NK-92 (cell line): Measurements from ENCODE around the gene RNPEPL1.
"Not testable (repeated sequence)": the region's sequence is repeated elsewhere in the genome, so short reads cannot be mapped to it uniquely, and the experiment has no call there.

Experiments used
- DNase-seq: peaks from one replicate; lab custom pipeline; 2025; ENCODE audit not compliant: unreplicated experiment; lab: John Stamatoyannopoulos, UW

RNPEPL1 gene

GRCh38 chr2:240602266-240603050, 34.2 kb downstream of the RNPEPL1 start:
- no peak for DNase-seq

GRCh38 chr2:240603081-240603835, 35.0 kb downstream of the RNPEPL1 start:
- DNase-seq = no peak

GRCh38 chr2:240603846-240604245, 35.6 kb downstream of the RNPEPL1 start:
- no peak for DNase-seq

- no peak for DNase-seq
These were observed 36.1 kb downstream of the RNPEPL1 start for GRCh38 chr2:240604291-240604938.

- DNase-seq = no peak
These were observed 36.8 kb downstream of the RNPEPL1 start for GRCh38 chr2:240604939-240605716.

- no peak for DNase-seq
These were observed 37.8 kb downstream of the RNPEPL1 start for GRCh38 chr2:240605867-240606743.

GRCh38 chr2:240611601-240612210, 43.4 kb downstream of the RNPEPL1 start:
- no peak for DNase-seq

GRCh38 chr2:240613781-240614180, 45.5 kb downstream of the RNPEPL1 start:
- DNase-seq = no peak

- DNase-seq = no peak
These were observed 46.1 kb downstream of the RNPEPL1 start for GRCh38 chr2:240614391-240614790.

GRCh38 chr2:240615396-240615795, 47.1 kb downstream of the RNPEPL1 start:
- DNase-seq = no peak

- DNase-seq = no peak
These were observed 47.7 kb downstream of the RNPEPL1 start for GRCh38 chr2:240615820-240616547.

GRCh38 chr2:240616860-240617666, 48.8 kb downstream of the RNPEPL1 start:
- DNase-seq = not testable (repeated sequence)

GRCh38 chr2:240618776-240619175, 50.5 kb downstream of the RNPEPL1 start:
- no peak for DNase-seq

GRCh38 chr2:240619506-240620148, 51.3 kb downstream of the RNPEPL1 start:
- DNase-seq = no peak

- no peak for DNase-seq
These were observed 52.0 kb downstream of the RNPEPL1 start for GRCh38 chr2:240620149-240620731.

- DNase-seq = no peak
These were observed 52.6 kb downstream of the RNPEPL1 start for GRCh38 chr2:240620859-240621258.

- DNase-seq = no peak
These were observed 53.8 kb downstream of the RNPEPL1 start for GRCh38 chr2:240622060-240622411.
